Putamen (tissue), 1 donor: ENCODE measurements around the gene ZNF692.
"Not testable (repeated sequence)": the region's sequence is repeated elsewhere in the genome, so short reads cannot be mapped to it uniquely, and the experiment has no call there.

Experiments
- DNase-seq: peaks from one replicate; pipeline ENCODE4 v3.0.0-alpha.2; 2016; ENCODE audit warnings: low spot score

ZNF692 gene

DNA sequence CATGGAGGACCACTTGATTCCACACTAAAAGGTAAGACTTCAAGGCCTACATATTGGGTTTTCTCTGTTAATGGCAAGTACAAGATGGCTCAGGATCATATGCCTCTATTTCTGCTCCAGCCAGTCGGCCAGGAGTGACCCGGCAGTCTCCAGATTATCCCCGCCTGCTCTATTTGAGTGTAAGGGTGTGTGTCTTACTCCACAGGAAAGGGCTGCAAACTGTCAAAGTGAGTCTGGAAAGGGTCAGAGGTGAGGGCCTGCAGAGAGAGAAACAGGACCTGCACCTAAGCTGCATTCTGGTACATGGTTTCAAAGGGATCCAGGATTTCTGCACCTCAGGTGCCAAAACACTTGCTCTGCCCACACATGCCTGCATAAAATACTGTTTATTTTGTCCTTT is 9.2 kb downstream of the ZNF692 start:
- no peak for DNase-seq

- no peak for DNase-seq
Measured at GRCh38 chr1:248849152-248849551, 9.7 kb downstream of the ZNF692 start.

DNA sequence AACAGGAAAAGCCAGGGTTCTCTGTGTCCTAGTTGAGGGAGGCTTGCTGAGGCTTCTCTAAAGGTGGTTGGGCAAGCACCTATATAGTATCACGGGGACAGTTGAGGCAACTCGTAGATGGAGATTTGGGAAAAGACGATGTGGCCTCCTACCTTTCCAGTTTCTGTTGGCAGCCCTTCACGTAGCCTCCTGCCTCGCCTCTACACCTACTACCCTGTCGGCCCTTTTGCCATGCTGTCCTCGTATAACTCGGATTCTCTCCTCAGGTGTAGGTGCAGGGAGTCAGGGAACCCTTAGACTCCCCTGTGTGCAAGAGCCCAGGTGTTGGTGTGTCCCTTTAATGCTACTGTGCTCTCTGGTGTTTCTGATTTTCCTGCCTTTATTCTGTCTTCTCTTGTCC is 10.3 kb downstream of the ZNF692 start:
- no peak for DNase-seq

DNA sequence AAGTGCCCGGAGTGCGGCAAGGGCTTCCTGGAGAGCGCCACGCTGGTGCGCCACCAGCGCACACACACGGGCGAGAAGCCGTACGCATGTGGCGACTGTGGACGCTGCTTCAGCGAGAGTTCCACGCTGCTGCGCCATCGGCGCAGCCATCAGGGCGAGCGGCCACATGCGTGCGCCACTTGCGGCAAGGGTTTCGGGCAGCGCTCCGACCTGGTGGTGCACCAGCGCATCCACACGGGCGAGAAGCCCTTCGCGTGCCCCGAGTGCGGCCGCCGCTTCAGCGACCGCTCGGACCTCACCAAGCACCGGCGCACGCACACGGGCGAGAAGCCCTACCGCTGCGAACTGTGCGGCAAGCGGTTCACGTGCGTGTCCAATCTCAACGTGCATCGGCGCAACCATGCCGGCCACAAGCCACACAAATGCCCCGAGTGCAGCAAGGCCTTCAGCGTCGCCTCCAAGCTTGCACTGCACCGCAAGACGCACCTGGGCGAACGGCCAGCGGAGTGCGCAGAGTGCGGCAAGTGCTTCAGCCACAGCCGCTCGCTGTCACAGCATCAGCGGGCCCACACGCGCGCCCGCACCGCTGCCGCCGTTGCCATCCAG is 10.8 kb downstream of the ZNF692 start:
- DNase-seq: no peak

GRCh38 chr1:248847181-248847955 is 11.5 kb downstream of the ZNF692 start:
- no peak for DNase-seq

- DNase-seq: no peak
Measured at GRCh38 chr1:248844526-248844925, 14.4 kb downstream of the ZNF692 start.

DNA sequence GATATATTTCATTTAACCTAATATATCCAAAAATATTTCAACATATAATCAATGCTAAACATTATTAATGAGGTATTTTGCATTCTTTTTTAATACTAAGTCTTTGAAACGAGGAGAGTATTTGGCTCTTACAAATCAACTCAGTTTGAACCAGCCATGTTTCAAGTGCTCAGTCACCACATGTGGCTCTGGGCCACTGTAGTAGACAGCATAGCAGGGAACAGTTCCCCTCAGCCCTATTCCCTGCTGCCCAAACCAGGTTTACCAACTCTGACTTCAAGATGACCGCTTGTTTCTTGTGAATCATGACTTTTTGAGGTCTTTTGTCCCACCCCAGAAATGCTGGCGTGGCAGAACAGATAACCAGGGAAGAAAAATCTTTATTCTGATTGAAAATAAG is 15.2 kb downstream of the ZNF692 start:
- no peak for DNase-seq

DNA sequence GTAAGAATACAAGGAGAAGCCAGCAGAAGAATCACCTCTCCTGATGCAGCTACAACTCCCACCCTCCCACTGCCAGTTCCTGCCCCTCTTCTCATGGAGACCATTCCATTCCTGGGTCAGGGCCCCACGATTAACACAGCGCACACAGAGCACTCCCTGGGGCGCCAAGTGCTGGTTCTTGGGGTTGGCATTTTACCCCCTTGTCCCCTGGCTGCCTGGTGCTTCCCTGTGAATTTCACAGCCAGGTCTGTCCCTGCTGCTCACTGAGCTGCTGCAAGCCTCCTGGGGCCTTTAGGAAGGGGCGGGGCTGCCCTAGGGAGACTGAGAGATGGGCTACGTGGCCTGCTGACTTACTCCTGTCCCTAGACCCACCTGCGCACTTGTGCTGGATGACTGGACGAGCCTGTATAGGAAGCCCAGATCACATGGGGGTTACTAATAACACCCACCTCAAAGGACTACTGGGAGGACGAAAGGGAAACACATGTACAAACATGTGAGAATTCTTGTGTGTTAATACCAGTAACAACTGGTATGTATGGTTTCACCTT is 16.0 kb downstream of the ZNF692 start:
- no peak for DNase-seq

GRCh38 chr1:248841702-248842395 is 17.0 kb downstream of the ZNF692 start:
- DNase-seq: no peak

DNA sequence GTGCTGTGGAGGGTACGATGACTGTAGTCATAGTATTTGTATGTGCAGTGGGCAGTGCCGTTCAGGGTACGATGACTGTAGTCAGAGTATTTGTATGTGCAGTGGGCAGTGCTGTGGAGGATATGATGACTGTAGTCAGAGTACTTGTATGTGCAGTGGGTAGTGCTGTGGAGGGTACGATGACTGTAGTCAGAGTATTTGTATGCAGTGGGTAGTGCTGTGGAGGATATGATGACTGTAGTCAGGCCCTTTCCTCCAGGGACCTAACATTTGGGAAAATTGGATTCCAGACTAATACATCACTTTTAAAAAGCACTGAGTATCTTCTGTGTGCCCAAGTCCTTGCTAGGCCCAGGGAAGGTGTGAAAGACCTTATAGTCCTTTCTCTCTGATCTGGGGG is 17.9 kb downstream of the ZNF692 start:
- no peak for DNase-seq

GRCh38 chr1:248839168-248839555 is 19.7 kb downstream of the ZNF692 start:
- DNase-seq: no peak

DNA sequence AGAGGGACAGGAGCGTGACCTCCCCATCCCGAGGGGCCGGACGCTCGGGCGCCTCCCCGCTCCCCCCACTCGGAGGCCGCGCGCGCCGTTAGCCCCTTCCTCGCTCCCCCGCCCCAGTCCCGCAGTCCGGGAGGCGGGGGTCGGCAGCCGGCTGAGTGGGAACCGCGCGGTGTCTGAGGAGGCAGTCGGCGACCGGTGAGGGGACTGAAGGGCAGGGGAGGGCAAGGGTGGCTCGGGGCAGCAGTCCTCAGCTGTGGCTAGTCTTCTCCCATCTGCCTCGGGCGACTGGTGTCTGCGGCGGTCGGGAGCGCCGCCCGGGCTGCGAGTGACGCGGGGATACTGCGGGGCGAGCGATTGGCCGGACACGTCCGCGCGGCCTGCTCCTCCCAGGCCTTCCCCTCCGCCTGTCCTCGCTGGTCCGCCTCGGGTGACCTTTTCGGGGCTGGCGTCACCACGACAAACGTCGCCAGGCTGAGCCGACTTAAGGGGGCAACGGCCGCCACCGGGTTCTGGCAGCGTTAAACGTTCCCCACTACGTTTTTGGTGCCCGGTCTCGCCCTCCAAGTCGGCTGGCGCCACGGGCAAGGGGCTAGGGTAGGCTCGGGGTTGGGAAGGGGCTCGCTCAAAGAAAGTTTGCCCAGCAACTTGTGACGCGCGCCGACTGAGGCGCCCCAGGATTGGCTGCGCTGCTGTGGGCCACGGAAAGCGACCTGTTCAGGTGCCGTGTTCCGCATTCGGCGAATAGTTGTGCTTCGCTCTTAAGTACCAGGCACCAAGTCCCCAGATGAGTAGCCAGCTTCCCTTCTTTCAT is 20.3 kb downstream of the ZNF692 start:
- DNase-seq: peak; percentile 89

- DNase-seq: peak; percentile 99
Measured at GRCh38 chr1:248837781-248838356, 21.0 kb downstream of the ZNF692 start, which contains the start of gene ZNF672. Gene ZNF672, plus strand, starts transcription at chr1:248838224. Its CDS starts 9,051 bp downstream, at chr1:248847275.

GRCh38 chr1:248837045-248837780 is 21.7 kb downstream of the ZNF692 start:
- DNase-seq: no peak

DNA sequence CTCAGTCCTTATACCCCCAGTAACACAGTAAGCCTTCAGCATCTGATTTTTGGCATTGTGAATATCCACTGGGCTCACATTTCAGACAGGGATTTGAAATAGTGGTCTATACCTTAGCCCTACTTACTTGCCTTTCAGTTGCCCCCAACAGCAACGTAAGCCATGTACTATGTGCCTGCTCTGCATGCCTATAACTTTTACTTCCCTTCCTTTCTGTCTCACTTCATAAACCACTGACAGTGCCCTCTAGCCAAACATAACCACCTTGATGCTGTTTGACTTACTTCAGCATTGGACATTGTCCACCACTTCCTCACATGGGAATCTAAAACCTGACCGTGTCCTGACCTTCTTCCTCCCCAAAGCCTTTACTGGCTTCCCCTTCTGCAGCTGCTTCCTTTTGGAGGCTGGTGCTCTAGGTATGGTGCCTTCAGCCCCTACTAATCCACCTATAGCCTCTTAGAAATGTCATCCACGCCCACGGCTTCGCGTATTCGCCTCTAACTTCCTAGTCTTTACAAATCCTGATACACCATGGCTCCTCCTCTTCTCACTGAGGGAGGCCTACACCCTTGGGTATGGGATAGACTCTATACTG is 24.4 kb downstream of the ZNF692 start:
- DNase-seq: no peak

DNA sequence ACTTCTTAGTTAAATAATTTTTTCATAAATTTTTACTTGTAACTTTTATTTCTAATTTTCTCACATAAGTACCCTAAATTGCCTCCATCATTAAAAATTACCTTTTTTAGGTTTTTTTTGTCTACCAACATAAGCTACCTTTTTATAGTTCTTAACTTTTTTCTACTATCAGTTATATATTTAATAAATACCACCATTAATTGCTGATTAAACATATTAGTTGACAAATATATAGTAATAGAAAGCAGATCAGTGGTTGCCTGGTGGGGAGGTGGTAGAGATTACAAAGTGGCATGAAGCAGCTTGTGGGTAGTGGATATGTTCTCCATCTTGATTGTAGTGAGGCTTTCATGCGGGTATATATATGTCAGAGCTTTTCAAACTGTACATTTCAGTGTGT is 27.0 kb downstream of the ZNF692 start:
- no peak for DNase-seq

DNA sequence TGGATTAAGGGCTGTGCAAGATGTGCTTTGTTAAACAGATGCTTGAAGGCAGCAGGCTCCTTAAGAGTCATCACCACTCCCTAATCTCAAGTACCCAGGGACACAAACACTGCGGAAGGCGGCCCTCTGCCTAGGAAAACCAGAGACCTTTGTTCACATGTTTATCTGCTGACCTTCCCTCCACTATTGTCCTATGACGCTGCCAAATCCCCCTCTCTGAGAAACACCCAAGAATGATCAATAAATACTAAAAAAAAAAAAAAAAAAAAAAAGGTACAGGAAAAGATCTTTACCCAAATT is 28.2 kb downstream of the ZNF692 start:
- DNase-seq: not testable (repeated sequence)

- no peak for DNase-seq
Measured at GRCh38 chr1:248828845-248829244, 30.0 kb downstream of the ZNF692 start.

- DNase-seq: peak; percentile 99
Measured at GRCh38 chr1:248825909-248826760, 32.8 kb downstream of the ZNF692 start, which contains the start of gene SH3BP5L. Gene SH3BP5L, minus strand, starts transcription at chr1:248825915. Its CDS starts 980 bp downstream, at chr1:248824935.

DNA sequence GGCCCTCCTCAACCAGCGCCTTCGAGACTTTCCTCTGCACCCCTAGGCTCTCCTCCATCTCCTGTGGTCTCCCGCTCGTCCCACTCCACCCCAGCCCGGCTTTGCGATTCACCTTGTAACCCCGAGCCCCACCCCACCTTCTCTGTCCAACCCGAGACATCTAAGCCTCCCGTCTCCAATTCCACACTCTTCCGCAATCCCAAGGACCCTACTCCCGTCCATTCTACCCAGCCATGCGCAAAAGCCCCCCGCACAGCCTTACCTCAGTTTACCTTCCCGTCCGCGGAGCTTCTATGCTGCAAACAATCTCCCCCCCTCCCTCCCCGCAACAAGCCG is 33.3 kb downstream of the ZNF692 start:
- no peak for DNase-seq
